ENCODE results near the gene CD200R1.

CD200R1 gene

GRCh38 chr3:112976001-112976400 lies 1.1 kb upstream of the CD200R1 start:
- CTCF ChIA-PET: interaction anchor here (1.0 kb wide), 1 partner anchor 241 kb away, joined by 3 read pairs; no protein-coding TSS in a partner anchor
- POLR2A ChIA-PET: no interaction called here

GRCh38 chr3:112974178-112974517 lies 755 bp downstream of the CD200R1 start:
- ChIA-PET CTCF (interaction anchor here (0.7 kb wide), 2 partner anchors 86 to 235 kb away, joined by 3 read pairs; no protein-coding TSS in a partner anchor), POLR2A (no interaction called here)
- Histone ChIP-seq H3K4me1 (ENCODE audit: control insufficient read depth, insufficient read depth, low read length) (no peaks in the 10 kb centered on the region), H3K27ac (ENCODE audit: extremely low read depth, low read depth, low read length) (no peak overlapping the region), H3K9me3 (ENCODE audit: control insufficient read depth, insufficient read depth, low read depth, low read length) (no peaks in the 10 kb centered on the region), H3K36me3 (ENCODE audit: control insufficient read depth in 2 of 2, insufficient read depth in 1 of 2, low read length in 2 of 2) (no peaks in the 10 kb centered on the region), H3K4me3 (ENCODE audit: low read depth, low read length) (no peak overlapping the region)
- TF ChIP-seq KLF9 (tag by site-specific recombination; IDR thresholded peaks at IDR 0.05; ENCODE audit: low read depth): no peak
- TF ChIP-seq ZNF341 (tag by site-specific recombination; IDR thresholded peaks at IDR 0.05; ENCODE audit: low read depth): no peak
- no peak for TF ChIP-seq ZBTB10 (tag by site-specific recombination; IDR thresholded peaks at IDR 0.05)
- no peak for TF ChIP-seq ZFP37 (tag by site-specific recombination; IDR thresholded peaks at IDR 0.05)
- TF ChIP-seq ZSCAN23 (tag by site-specific recombination; IDR thresholded peaks at IDR 0.05): no peak
- TF ChIP-seq ZNF513 (tag by site-specific recombination; IDR thresholded peaks at IDR 0.05): no peak
- TF ChIP-seq PATZ1 (tag by site-specific recombination; IDR thresholded peaks at IDR 0.05): no peak
- no peak for TF ChIP-seq ZNF530 (tag by site-specific recombination; IDR thresholded peaks at IDR 0.05; ENCODE audit: low read depth)
- TF ChIP-seq ZNF785 (tag by site-specific recombination; IDR thresholded peaks at IDR 0.05): no peak
- TF ChIP-seq ZBTB8A (tag by site-specific recombination; IDR thresholded peaks at IDR 0.05): no peak
- TF ChIP-seq ZNF514 (tag by site-specific recombination; IDR thresholded peaks at IDR 0.05): no peak
- TF ChIP-seq ZSCAN30 (tag by site-specific recombination; IDR thresholded peaks at IDR 0.05): no peak
- TF ChIP-seq AEBP2 (tag by site-specific recombination; IDR thresholded peaks at IDR 0.05; ENCODE audit: borderline replicate concordance): no peak

More at GRCh38 chr3:112976001-112976400, 1.1 kb upstream of the CD200R1 start:
- Histone ChIP-seq H3K9me3 (ENCODE audit: control insufficient read depth, insufficient read depth, low read depth, low read length) (no peaks in the 10 kb centered on the region), H3K36me3 (ENCODE audit: control insufficient read depth in 2 of 2, insufficient read depth in 1 of 2, low read length in 2 of 2) (no peaks in the 10 kb centered on the region), H3K27ac (ENCODE audit: extremely low read depth, low read depth, low read length) (no peak overlapping the region), H3K4me3 (ENCODE audit: low read depth, low read length) (no peak overlapping the region), H3K4me1 (ENCODE audit: control insufficient read depth, insufficient read depth, low read length) (no peaks in the 10 kb centered on the region)
- TF ChIP-seq ZNF623 (tag by site-specific recombination; IDR thresholded peaks at IDR 0.05) (no peak), ZNF121 (tag by site-specific recombination; IDR thresholded peaks at IDR 0.05) (no peak), ZNF785 (tag by site-specific recombination; IDR thresholded peaks at IDR 0.05) (no peak), ZNF292 (tag by site-specific recombination; IDR thresholded peaks at IDR 0.05; ENCODE audit: borderline replicate concordance, low read depth) (no peak), PRDM10 (tag by site-specific recombination; IDR thresholded peaks at IDR 0.05) (no peak), ZNF146 (tag by site-specific recombination; IDR thresholded peaks at IDR 0.05) (no peak), PBX3 (CRISPR knock-in tag; IDR thresholded peaks at IDR 0.05) (no peak), ZNF169 (tag by site-specific recombination; IDR thresholded peaks at IDR 0.05) (no peak), ZNF157 (tag by site-specific recombination; IDR thresholded peaks at IDR 0.05) (no peak)
